GM18951 (cell line): Measurements from ENCODE around the gene CCDC86.

Experiments used
- POLR2A ChIP-seq: IDR thresholded peaks from 4 replicates; pipeline ENCODE4 v1.6.1; 2011; ENCODE audit warnings: mild to moderate bottlenecking; ENCODE audit not compliant: insufficient read length, insufficient read depth; ENCODE audit errors: extremely low read depth
- in situ Hi-C: fragments of 300-500 bp; cut with MboI; formaldehyde crosslinking; loops from one replicate; pipeline ENCODE4 v1.12.0; 2022; ENCODE audit warnings: low sequenced_read_pairs, mixed read lengths, inconsistent platforms; ENCODE audit not compliant: unreplicated experiment

Gene CCDC86

DNA sequence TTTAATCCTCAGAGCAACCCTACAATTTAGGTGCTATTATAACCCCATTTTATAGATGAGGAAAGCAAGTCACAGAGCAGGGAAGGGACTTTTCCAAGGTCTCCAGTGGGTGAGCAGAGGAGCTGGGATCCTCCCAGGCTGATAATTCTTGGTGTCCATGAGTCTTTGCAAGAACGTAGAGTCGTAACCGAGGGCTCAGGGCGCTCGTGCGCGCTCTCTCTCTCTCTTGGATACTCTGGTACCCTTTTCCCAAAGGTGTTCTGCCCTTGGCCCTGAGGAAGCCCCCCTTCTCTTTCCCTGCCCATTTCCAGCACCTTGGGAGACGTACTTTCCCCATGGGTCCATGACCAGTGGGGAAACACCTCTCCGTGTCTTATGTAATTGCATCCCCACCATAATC, 20.3 kb downstream of the CCDC86 start:
- no peak for TF ChIP-seq POLR2A
- in situ Hi-C loops, result no loop called here

DNA sequence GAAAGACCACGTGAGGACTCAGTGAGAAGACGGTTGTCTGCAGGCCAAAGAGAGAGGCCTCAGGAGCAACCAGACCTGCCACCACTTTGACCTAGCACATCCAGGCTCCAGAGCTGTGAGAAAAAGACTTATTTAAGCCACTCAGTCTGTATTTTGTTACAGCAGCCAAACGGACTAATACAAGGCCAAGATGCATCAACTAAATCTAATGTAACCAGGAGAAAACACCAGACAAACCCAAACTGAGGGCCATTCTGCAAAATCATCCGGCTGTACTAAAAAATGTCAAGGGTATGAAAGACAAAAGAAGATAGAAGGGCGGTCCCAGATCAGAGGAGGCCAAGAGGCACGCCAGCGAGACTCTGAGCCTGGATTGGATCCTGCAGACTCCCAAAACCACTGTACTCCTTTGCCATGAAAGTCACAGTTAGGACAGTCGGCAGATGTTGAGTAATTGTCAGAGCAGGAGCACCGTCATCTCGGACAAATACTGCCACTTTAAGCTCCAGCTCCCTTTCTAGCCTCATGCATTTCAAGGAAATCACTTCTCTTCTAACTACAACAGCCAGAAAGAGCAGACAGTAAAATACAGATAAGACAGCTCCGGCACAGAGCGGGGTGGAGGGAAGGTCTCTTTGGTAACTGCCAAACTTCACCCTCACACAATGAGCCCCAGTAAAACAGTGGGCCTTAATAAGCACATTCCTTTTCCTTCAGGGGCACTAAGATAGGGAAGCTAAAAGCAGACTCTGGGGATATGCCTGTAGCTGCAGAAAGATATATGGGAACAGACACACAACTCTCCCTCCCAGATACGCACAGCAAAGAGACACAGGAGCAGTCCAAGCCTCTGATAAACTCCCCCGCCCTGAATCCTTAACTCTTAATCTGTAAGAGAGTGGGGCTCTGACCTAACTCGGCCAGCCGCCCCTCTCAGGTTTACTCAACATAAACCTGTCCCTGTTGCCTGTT, 21.9 kb downstream of the CCDC86 start:
- in situ Hi-C loops, result no loop called here
- TF ChIP-seq POLR2A, result no peak

DNA sequence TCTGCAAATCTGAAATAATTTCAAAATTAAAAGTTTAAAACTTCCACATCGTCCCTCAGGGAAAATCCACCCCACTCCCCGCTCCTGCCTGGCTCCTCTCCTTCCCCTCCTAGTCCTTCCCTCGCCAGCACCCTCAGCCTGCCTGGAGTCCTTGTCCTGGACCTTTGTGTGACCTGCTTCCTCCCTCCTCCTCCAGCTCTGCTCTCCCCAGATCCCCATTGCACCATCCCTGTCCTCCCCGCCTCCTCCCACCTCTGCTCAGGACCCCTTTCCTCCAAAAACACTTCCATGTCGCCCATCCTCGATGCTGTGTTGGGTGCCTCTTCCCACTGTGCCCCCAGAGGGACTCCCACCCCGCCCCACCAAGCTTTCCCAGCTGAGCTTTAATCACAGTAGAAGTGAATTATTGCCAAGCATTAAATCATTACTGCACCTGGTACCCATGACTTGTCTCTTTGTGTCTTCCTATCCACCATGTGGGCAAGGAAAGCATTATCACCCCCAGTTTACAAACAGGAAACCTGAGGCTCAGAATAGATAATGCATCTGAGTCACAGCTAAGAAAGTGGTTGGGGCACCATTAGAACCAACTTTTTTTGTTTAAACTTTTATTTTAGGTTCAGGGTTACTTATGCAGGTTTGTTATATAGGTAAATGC, 23.1 kb downstream of the CCDC86 start:
- no peak for TF ChIP-seq POLR2A
- in situ Hi-C loops, result no loop called here

GRCh38 chr11:60866911-60867870, 25.3 kb downstream of the CCDC86 start, which contains the start of gene ZP1:
Gene ZP1, plus strand, starts transcription at chr11:60867542. Its CDS starts 20 bp downstream, at chr11:60867562.
- TF ChIP-seq POLR2A, result no peak
- in situ Hi-C loops, result no loop called here

- in situ Hi-C loops, result no loop called here
- no peak for TF ChIP-seq POLR2A
These were observed 26.2 kb downstream of the CCDC86 start for GRCh38 chr11:60867871-60868681.

- TF ChIP-seq POLR2A, result no peak
- in situ Hi-C loops, result no loop called here
These were observed 27.0 kb downstream of the CCDC86 start for GRCh38 chr11:60868682-60869450.

GRCh38 chr11:60869451-60869825, 27.5 kb downstream of the CCDC86 start:
- no peak for TF ChIP-seq POLR2A
- in situ Hi-C loops, result no loop called here

GRCh38 chr11:60870276-60870675, 28.4 kb downstream of the CCDC86 start:
- in situ Hi-C loops, result no loop called here
- no peak for TF ChIP-seq POLR2A

- in situ Hi-C loops, result no loop called here
- no peak for TF ChIP-seq POLR2A
These were observed 28.9 kb downstream of the CCDC86 start for GRCh38 chr11:60870733-60871377.

- in situ Hi-C loops, result no loop called here
- TF ChIP-seq POLR2A, result no peak
These were observed 29.6 kb downstream of the CCDC86 start for GRCh38 chr11:60871378-60872061.
